ENCODE measurements around the gene CCNJL. TPM values are rescaled to one million over a fixed set of nuclear protein-coding genes. Genes with fewer than 3 reads are reported as not detected.
A peak's percentile ranks its signal among the peaks of the same experiment; 100 is the strongest.
"Not testable (repeated sequence)": the region's sequence is repeated elsewhere in the genome, so short reads cannot be mapped to it uniquely, and the experiment has no call there.

The CCNJL gene
- 10.5 and 15.2 TPM in 2 replicates for total RNA-seq (2014; rRNA removed; shearing (Covaris generic))

- peak; percentile 75 for DNase-seq (ENCODE audit: low spot score)
These were observed at the start of gene CCNJL for GRCh38 chr5:160312134-160312959. Gene CCNJL, minus strand, starts transcription at chr5:160312564. Its CDS starts 641 bp downstream, at chr5:160311923.

GRCh38 chr5:160361624-160362228 lies 49.4 kb upstream of the CCNJL start:
- no peak for DNase-seq (ENCODE audit: low spot score)

GRCh38 chr5:160360310-160360709 lies 47.9 kb upstream of the CCNJL start:
- no peak for DNase-seq (ENCODE audit: low spot score)

GRCh38 chr5:160359816-160360215 lies 47.5 kb upstream of the CCNJL start:
- DNase-seq (ENCODE audit: low spot score): no peak

- DNase-seq (ENCODE audit: low spot score): no peak
These were observed 46.9 kb upstream of the CCNJL start for GRCh38 chr5:160359242-160359641.

- no peak for DNase-seq (ENCODE audit: low spot score)
These were observed 45.6 kb upstream of the CCNJL start for GRCh38 chr5:160357861-160358411.

- DNase-seq (ENCODE audit: low spot score): no peak
These were observed 45.0 kb upstream of the CCNJL start for GRCh38 chr5:160357394-160357793.

GRCh38 chr5:160356550-160357347 lies 44.4 kb upstream of the CCNJL start:
- DNase-seq (ENCODE audit: low spot score): no peak

- no peak for DNase-seq (ENCODE audit: low spot score)
These were observed 42.3 kb upstream of the CCNJL start for GRCh38 chr5:160354666-160355065.

GRCh38 chr5:160353379-160353778 lies 41.0 kb upstream of the CCNJL start:
- DNase-seq (ENCODE audit: low spot score): no peak

- DNase-seq (ENCODE audit: low spot score): no peak
These were observed 39.9 kb upstream of the CCNJL start for GRCh38 chr5:160352308-160352707.

GRCh38 chr5:160349935-160350303 lies 37.6 kb upstream of the CCNJL start:
- DNase-seq (ENCODE audit: low spot score): no peak

- no peak for DNase-seq (ENCODE audit: low spot score)
These were observed 37.0 kb upstream of the CCNJL start for GRCh38 chr5:160349249-160349934.

- no peak for DNase-seq (ENCODE audit: low spot score)
These were observed 35.7 kb upstream of the CCNJL start for GRCh38 chr5:160348080-160348479.

- no peak for DNase-seq (ENCODE audit: low spot score)
These were observed 35.1 kb upstream of the CCNJL start for GRCh38 chr5:160347448-160347847.

- DNase-seq (ENCODE audit: low spot score): peak; percentile 75
These were observed 30.1 kb upstream of the CCNJL start for GRCh38 chr5:160342413-160342941.

- DNase-seq (ENCODE audit: low spot score): no peak
These were observed 29.0 kb upstream of the CCNJL start for GRCh38 chr5:160341309-160341870.

GRCh38 chr5:160340513-160340912 lies 28.1 kb upstream of the CCNJL start:
- not testable (repeated sequence) for DNase-seq (ENCODE audit: low spot score)

GRCh38 chr5:160339406-160340130 lies 27.2 kb upstream of the CCNJL start:
- DNase-seq (ENCODE audit: low spot score): no peak

GRCh38 chr5:160334716-160335115 lies 22.4 kb upstream of the CCNJL start:
- DNase-seq (ENCODE audit: low spot score): not testable (repeated sequence)
